Right lobe of liver (tissue), 6 donors: Measurements from ENCODE around the gene AK2. TPM values are rescaled to one million over a fixed set of nuclear protein-coding genes. Genes with fewer than 3 reads are reported as not detected.
A peak's percentile ranks its signal among the peaks of the same experiment; 100 is the strongest.

ENCODE experiments used
- ATAC-seq, 4 donors: fragments of 200-7000 bp; cut with Tn5 transposase; one replicate each; pipeline ENCODE4 v1.9.1; 2020; ENCODE audit warnings: mild to moderate bottlenecking in 4 of 4, moderate library complexity in 4 of 4
- DNase-seq, 3 donors: peaks; one replicate each; pipeline ENCODE4 v3.0.0-alpha.2; 2020
- H3K27ac ChIP-seq, 3 donors: fragments of 200-600 bp; one replicate each; pipeline ENCODE4 v1.8.0; 2022
- H3K27me3 ChIP-seq, 2 donors: fragments of 200-600 bp; one replicate each; pipeline ENCODE4 v1.8.0; 2022
- H3K36me3 ChIP-seq, 4 donors: fragments of 200-600 bp; sonication (generic) in 1 of 4; one replicate each; pipeline versions ENCODE4 v1.5.1 to v1.8.0; 2017 to 2022; ENCODE audit warnings: control low read depth in 1 of 4
- H3K4me1 ChIP-seq, 4 donors: fragments of 200-600 bp; sonication (generic) in 1 of 4; one replicate each; pipeline versions ENCODE4 v1.5.1 to v1.8.0; 2017 to 2022; ENCODE audit warnings: control low read depth in 1 of 4
- H3K4me3 ChIP-seq, 3 donors: fragments of 200-600 bp; one replicate each; pipeline ENCODE4 v1.8.0; 2022
- H3K9me3 ChIP-seq, 4 donors: fragments of 200-600 bp; sonication (generic) in 1 of 4; one replicate each; pipeline versions ENCODE4 v1.5.1 to v1.8.0; 2017 to 2022; ENCODE audit warnings: control low read depth in 1 of 4
- CTCF ChIP-seq, 4 donors: fragments of 200-600 bp in 3 of 4; fragments of 450-650 bp in 1 of 4; IDR thresholded peaks; one replicate each; pipeline versions ENCODE4 v1.5.1 to v1.8.0; 2016 to 2022; ENCODE audit warnings: antibody characterized with exemption in 4 of 4, mild to moderate bottlenecking in 2 of 4
- POLR2A ChIP-seq: fragments of 450-650 bp; IDR thresholded peaks from one replicate; pipeline ENCODE4 v1.6.1; 2017; ENCODE audit warnings: antibody characterized with exemption, mild to moderate bottlenecking
- WGBS: methylation state at CpG from one replicate; pipeline ENCODE4 v1.1.6; 2018; ENCODE audit warnings: low coverage, low lambda C conversion rate; ENCODE audit not compliant: insufficient coverage; ENCODE audit errors: missing lambda C conversion rate; 5-methylcytosine and 5-hydroxymethylcytosine counted together
- intact Hi-C, 2 donors: fragments of 100-400 bp; cut with DNase I; formaldehyde crosslinking; loops; one replicate each; pipeline versions ENCODE4 v1.11.2 to v1.14.1; 2022
- total RNA-seq, 6 experiments: library from RNA; depleted of rRNA in 2 of 6; stranded (reverse); fragments of >200 nt in 2 of 6; fragmentation: NEBNext Ultra II Directional in 3 of 6; extraction: Animal tissue kit (Norgen Biotek cat#: 25700) in 3 of 6; gene quantifications; one replicate each; pipeline versions ENCODE4 v1.1.0 to v1.2.4, GENCODE V29; 2016 to 2023
- donor health status: DM: no; HTN: yes; CAD: no.
- donor health status: DM: no; HTN: no; CAD: no.
- donor health status: DM: no; HTN: no; CAD: no.
- donor health status: DM: no; HTN: yes; CAD: no.
- donor health status: DM: no; HTN: yes; CAD: no.

Gene AK2
- total RNA-seq, 6 experiments from 2014 or later: 119 to 301 (median 130) TPM

GRCh38 chr1:33022650-33023200, 14.0 kb downstream of the AK2 start:
- DNase-seq: no peak

GRCh38 chr1:33021567-33022431, 14.9 kb downstream of the AK2 start:
- ATAC-seq (peak; percentile 16 to 56 (median 38)), DNase-seq (peak in 1 of 3 donors; percentile 51)
- no peak overlapping the region for H3K4me3 ChIP-seq
- 42% methylated on average over 4 of the region's 4 CpGs for WGBS
- H3K27ac ChIP-seq: peak overlapping the region in 2 of 3 donors; percentile 39 to 54
- no peaks in the 10 kb centered on the region for H3K27me3 ChIP-seq
- peaks cover 0 to 58% (median 24%) of the 10 kb centered on the region in 4 donors for H3K4me1 ChIP-seq
- no peaks in the 10 kb centered on the region for H3K9me3 ChIP-seq
- H3K36me3 ChIP-seq: peaks cover 0 to 38% (median 24%) of the 10 kb centered on the region in 4 donors
- intact Hi-C loops: no loop called here
- no peak for TF ChIP-seq POLR2A
- TF ChIP-seq CTCF (IDR thresholded peaks at IDR 0.05): no peak

More at GRCh38 chr1:33022650-33023200, 14.0 kb downstream of the AK2 start:
- intact Hi-C loops: no loop called here
- H3K4me3 ChIP-seq: no peak overlapping the region
- peak; percentile 38 to 77 (median 55) for ATAC-seq
- no peaks in the 10 kb centered on the region for H3K27me3 ChIP-seq
- TF ChIP-seq CTCF (IDR thresholded peaks at IDR 0.05): no peak
- TF ChIP-seq POLR2A: no peak
- H3K36me3 ChIP-seq: peaks cover 0 to 36% (median 21%) of the 10 kb centered on the region in 4 donors
- peaks cover 0 to 65% (median 27%) of the 10 kb centered on the region in 4 donors for H3K4me1 ChIP-seq
- H3K9me3 ChIP-seq: no peaks in the 10 kb centered on the region
- H3K27ac ChIP-seq: peak overlapping the region in 2 of 3 donors; percentile 39 to 54

- H3K4me3 ChIP-seq: no peak overlapping the region
- H3K9me3 ChIP-seq: no peaks in the 10 kb centered on the region
- DNase-seq: no peak
- H3K36me3 ChIP-seq: peaks cover 6 to 45% (median 23%) of the 10 kb centered on the region in 4 donors
- intact Hi-C loops: no loop called here
- 86% methylated on average over 3 of the region's 3 CpGs for WGBS
- no peaks in the 10 kb centered on the region for H3K27me3 ChIP-seq
- TF ChIP-seq CTCF (IDR thresholded peaks at IDR 0.05) (no peak), POLR2A (no peak)
- no peak for ATAC-seq
- H3K27ac ChIP-seq: no peak overlapping the region
- H3K4me1 ChIP-seq: peaks cover 0 to 50% (median 19%) of the 10 kb centered on the region in 4 donors
Observed at GRCh38 chr1:33018112-33018511, 18.6 kb downstream of the AK2 start.

GRCh38 chr1:33017175-33017574, 19.5 kb downstream of the AK2 start:
- H3K36me3 ChIP-seq: peaks cover 8 to 51% (median 28%) of the 10 kb centered on the region in 4 donors
- H3K4me1 ChIP-seq: peaks cover 0 to 51% (median 20%) of the 10 kb centered on the region in 4 donors
- no peaks in the 10 kb centered on the region for H3K27me3 ChIP-seq
- no peak for TF ChIP-seq POLR2A
- TF ChIP-seq CTCF (IDR thresholded peaks at IDR 0.05): no peak
- DNase-seq (no peak), ATAC-seq (no peak)
- H3K4me3 ChIP-seq: no peak overlapping the region
- no peaks in the 10 kb centered on the region for H3K9me3 ChIP-seq
- intact Hi-C loops: no loop called here
- WGBS: 92% methylated on average over 1 of the region's 2 CpGs
- no peak overlapping the region for H3K27ac ChIP-seq
